Measurements from ENCODE around the gene SOX13. TPM values are rescaled to one million over a fixed set of nuclear protein-coding genes. Genes with fewer than 3 reads are reported as not detected.
"Not testable (repeated sequence)": the region's sequence is repeated elsewhere in the genome, so short reads cannot be mapped to it uniquely, and the experiment has no call there.

SOX13 gene
- total RNA-seq, 4 donors from 2014 or later = 12.1 to 34.1 (median 33.4) TPM

- H3K27me3 ChIP-seq = no peaks in the 10 kb centered on the region
- WGBS, 2 donors (ENCODE audit: low coverage in 1 of 2) = 63 to 75% methylated on average over 1 of the region's 1 CpG
- intact Hi-C loops (cut with DNase I; ENCODE audit: low total_unique reads) = no loop called here
- H3K9me3 ChIP-seq = no peaks in the 10 kb centered on the region
- H3K27ac ChIP-seq = no peak overlapping the region
- in situ Hi-C loops (cut with MboI; ENCODE audit: low pct_ligation_motif_present in 1 of 4, low pct_unique_long_range_greater_than_20kb in 1 of 4, low sequenced_read_pairs in 3 of 4) = no loop called here
- TF ChIP-seq, protein P1, sequence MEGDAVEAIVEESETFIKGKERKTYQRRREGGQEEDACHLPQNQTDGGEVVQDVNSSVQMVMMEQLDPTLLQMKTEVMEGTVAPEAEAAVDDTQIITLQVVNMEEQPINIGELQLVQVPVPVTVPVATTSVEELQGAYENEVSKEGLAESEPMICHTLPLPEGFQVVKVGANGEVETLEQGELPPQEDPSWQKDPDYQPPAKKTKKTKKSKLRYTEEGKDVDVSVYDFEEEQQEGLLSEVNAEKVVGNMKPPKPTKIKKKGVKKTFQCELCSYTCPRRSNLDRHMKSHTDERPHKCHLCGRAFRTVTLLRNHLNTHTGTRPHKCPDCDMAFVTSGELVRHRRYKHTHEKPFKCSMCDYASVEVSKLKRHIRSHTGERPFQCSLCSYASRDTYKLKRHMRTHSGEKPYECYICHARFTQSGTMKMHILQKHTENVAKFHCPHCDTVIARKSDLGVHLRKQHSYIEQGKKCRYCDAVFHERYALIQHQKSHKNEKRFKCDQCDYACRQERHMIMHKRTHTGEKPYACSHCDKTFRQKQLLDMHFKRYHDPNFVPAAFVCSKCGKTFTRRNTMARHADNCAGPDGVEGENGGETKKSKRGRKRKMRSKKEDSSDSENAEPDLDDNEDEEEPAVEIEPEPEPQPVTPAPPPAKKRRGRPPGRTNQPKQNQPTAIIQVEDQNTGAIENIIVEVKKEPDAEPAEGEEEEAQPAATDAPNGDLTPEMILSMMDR (IDR thresholded peaks at IDR 0.05) = no peak
- TF ChIP-seq EP300 (IDR thresholded peaks at IDR 0.05; ENCODE audit: low read depth) = no peak
- TF ChIP-seq POLR2AphosphoS5 (IDR thresholded peaks at IDR 0.05) = no peak
- TF ChIP-seq POLR2A (IDR thresholded peaks at IDR 0.05) = no peak
- peaks cover 0 to 13% (median 1%) of the 10 kb centered on the region in 4 donors for H3K4me1 ChIP-seq
- no peak overlapping the region for H3K4me3 ChIP-seq
- no peaks in the 10 kb centered on the region for H3K36me3 ChIP-seq
- DNase-seq = no peak
Observed at GRCh38 chr1:204044448-204044847, 28.5 kb upstream of the SOX13 start.

GRCh38 chr1:204045430-204045829 lies 27.5 kb upstream of the SOX13 start:
- DNase-seq = no peak
- in situ Hi-C loops (cut with MboI; ENCODE audit: low pct_ligation_motif_present in 1 of 4, low pct_unique_long_range_greater_than_20kb in 1 of 4, low sequenced_read_pairs in 3 of 4) = no loop called here
- intact Hi-C loops (cut with DNase I; ENCODE audit: low total_unique reads) = no loop called here
- WGBS, 2 donors (ENCODE audit: low coverage in 1 of 2) = 68% methylated on average over 8 of the region's 8 CpGs; no CpG with 5 or more reads in 1 of the 2 donors
- Histone ChIP-seq H3K36me3 (no peaks in the 10 kb centered on the region), H3K4me1 (peaks cover 0 to 13% (median 1%) of the 10 kb centered on the region in 4 donors), H3K9me3 (no peaks in the 10 kb centered on the region), H3K27ac (no peak overlapping the region), H3K27me3 (no peaks in the 10 kb centered on the region), H3K4me3 (no peak overlapping the region)
- TF ChIP-seq, protein P1 (IDR thresholded peaks at IDR 0.05) = no peak
- no peak for TF ChIP-seq EP300 (IDR thresholded peaks at IDR 0.05; ENCODE audit: low read depth)
- no peak for TF ChIP-seq POLR2A (IDR thresholded peaks at IDR 0.05)
- no peak for TF ChIP-seq POLR2AphosphoS5 (IDR thresholded peaks at IDR 0.05)

DNA sequence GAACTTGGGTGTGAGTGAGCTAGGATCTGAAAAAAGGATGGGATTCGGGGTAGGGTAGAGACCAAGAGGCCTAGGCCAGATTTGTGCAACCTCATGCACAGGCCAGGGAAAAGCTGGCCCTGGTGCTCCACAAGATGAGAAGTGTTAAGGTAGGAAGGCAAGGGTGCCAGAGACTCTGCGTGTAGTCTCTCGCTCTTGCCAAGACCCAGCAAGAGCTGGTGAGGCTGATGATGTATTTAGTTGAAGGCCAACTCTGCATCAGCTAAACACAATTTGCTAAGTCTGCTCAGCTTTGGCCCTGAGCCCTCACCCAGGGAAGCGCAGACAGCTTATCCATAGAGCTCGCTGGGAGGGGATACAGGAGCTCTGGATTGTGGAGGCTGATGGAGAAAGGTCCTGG lies 26.6 kb upstream of the SOX13 start:
- peaks cover 0 to 9% (median 1%) of the 10 kb centered on the region in 4 donors for H3K4me1 ChIP-seq
- intact Hi-C loops (cut with DNase I; ENCODE audit: low total_unique reads) = no loop called here
- no peak for DNase-seq
- no peaks in the 10 kb centered on the region for H3K9me3 ChIP-seq
- TF ChIP-seq EP300 (IDR thresholded peaks at IDR 0.05; ENCODE audit: low read depth) (no peak), POLR2AphosphoS5 (IDR thresholded peaks at IDR 0.05) (no peak), POLR2A (IDR thresholded peaks at IDR 0.05) (no peak)
- TF ChIP-seq, protein P1 (IDR thresholded peaks at IDR 0.05) = no peak
- in situ Hi-C loops (cut with MboI; ENCODE audit: low pct_ligation_motif_present in 1 of 4, low pct_unique_long_range_greater_than_20kb in 1 of 4, low sequenced_read_pairs in 3 of 4) = no loop called here
- 93% methylated on average over 5 of the region's 5 CpGs; no CpG with 5 or more reads in 1 of the 2 donors for WGBS, 2 donors (ENCODE audit: low coverage in 1 of 2)
- H3K36me3 ChIP-seq = no peaks in the 10 kb centered on the region
- H3K27ac ChIP-seq = no peak overlapping the region
- no peak overlapping the region for H3K4me3 ChIP-seq
- no peaks in the 10 kb centered on the region for H3K27me3 ChIP-seq

DNA sequence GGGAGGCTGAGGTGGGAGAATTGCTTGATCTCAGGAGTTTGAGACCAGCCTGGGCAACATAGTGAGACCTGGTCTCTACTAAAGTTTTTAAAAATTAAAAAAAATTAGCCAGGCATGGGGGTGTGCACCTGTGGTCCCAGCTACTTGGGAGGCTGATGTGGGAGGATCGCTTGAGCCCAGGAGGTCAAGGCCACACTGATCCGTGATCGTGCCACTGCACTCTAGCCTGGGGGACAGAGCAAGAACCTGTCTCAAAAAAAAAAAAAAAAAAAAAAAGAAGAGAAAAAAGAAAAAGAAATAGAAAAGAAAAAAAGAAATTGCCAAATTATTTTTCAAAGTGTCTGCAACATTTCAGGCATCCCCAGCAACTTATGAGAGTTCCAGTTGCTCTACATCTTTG lies 24.1 kb upstream of the SOX13 start:
- H3K36me3 ChIP-seq; DNase-seq; H3K4me1 ChIP-seq; H3K4me3 ChIP-seq; H3K27me3 ChIP-seq; H3K9me3 ChIP-seq; intact Hi-C loops (cut with DNase I; ENCODE audit: low total_unique reads); in situ Hi-C loops (cut with MboI; ENCODE audit: low pct_ligation_motif_present in 1 of 4, low pct_unique_long_range_greater_than_20kb in 1 of 4, low sequenced_read_pairs in 3 of 4); H3K27ac ChIP-seq: not testable (repeated sequence)
- WGBS, 2 donors (ENCODE audit: low coverage in 1 of 2) = 78 to 97% methylated on average over 3 of the region's 3 CpGs

DNA sequence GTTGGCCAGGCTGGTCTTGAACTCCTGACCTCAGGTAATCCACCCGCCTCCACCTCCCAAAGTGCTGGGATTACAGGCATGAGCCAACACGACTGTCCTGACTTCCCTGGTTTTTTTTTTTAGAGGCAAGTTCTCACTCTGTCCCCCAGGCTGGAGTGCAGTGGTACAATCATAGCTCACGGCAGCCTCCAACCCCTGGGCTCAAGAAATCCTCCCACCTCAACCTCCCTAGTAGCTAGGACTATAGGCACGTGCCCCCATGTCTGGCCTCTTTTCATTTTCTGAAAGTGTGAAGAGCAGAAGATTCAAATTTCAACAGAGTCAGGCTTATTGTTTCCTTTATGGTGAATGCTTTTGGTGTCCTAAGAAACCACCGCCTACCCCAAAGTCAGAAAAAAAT lies 21.7 kb upstream of the SOX13 start:
- in situ Hi-C loops (cut with MboI; ENCODE audit: low pct_ligation_motif_present in 1 of 4, low pct_unique_long_range_greater_than_20kb in 1 of 4, low sequenced_read_pairs in 3 of 4) = no loop called here
- Histone ChIP-seq H3K27ac (no peak overlapping the region), H3K4me1 (no peaks in the 10 kb centered on the region), H3K9me3 (no peaks in the 10 kb centered on the region), H3K27me3 (no peaks in the 10 kb centered on the region), H3K4me3 (no peak overlapping the region), H3K36me3 (no peaks in the 10 kb centered on the region)
- 78 to 82% methylated on average over 2 to 5 of the region's 5 CpGs for WGBS, 2 donors (ENCODE audit: low coverage in 1 of 2)
- intact Hi-C loops (cut with DNase I; ENCODE audit: low total_unique reads) = no loop called here
- no peak for DNase-seq
- TF ChIP-seq POLR2A (IDR thresholded peaks at IDR 0.05) = no peak
- no peak for TF ChIP-seq EP300 (IDR thresholded peaks at IDR 0.05; ENCODE audit: low read depth)
- no peak for TF ChIP-seq POLR2AphosphoS5 (IDR thresholded peaks at IDR 0.05)
- TF ChIP-seq, protein P1 (IDR thresholded peaks at IDR 0.05) = no peak

Measured in transverse colon (tissue), 4 donors.